Suprapubic skin (tissue), 4 donors: ENCODE data around the gene HIRA. TPM values are rescaled to one million over a fixed set of nuclear protein-coding genes. Genes with fewer than 3 reads are reported as not detected.
A peak's percentile ranks its signal among the peaks of the same experiment; 100 is the strongest.

Experiments used
- DNase-seq, 2 donors: peaks; one replicate each; pipeline ENCODE4 v3.0.0-alpha.2; 2019; ENCODE audit warnings: low spot score in 2 of 2
- H3K27ac ChIP-seq: fragments of 200-600 bp; sonication (generic); one replicate; pipeline ENCODE4 v1.5.1; 2019
- H3K27me3 ChIP-seq: fragments of 200-600 bp; sonication (generic); one replicate; pipeline ENCODE4 v1.5.1; 2019
- H3K36me3 ChIP-seq: fragments of 200-600 bp; sonication (generic); one replicate; pipeline ENCODE4 v1.5.1; 2019
- H3K4me1 ChIP-seq: fragments of 200-600 bp; sonication (generic); one replicate; pipeline ENCODE4 v1.5.1; 2019
- H3K4me3 ChIP-seq: fragments of 200-600 bp; sonication (generic); one replicate; pipeline ENCODE4 v1.5.1; 2019; ENCODE audit warnings: mild to moderate bottlenecking
- H3K9me3 ChIP-seq: fragments of 200-600 bp; sonication (generic); one replicate; pipeline ENCODE4 v1.5.1; 2019
- EP300 ChIP-seq: sonication (generic); formaldehyde crosslinking; IDR thresholded peaks from one replicate; pipeline ENCODE4 v1.6.1; 2017; ENCODE audit warnings: antibody characterized with exemption
- POLR2A ChIP-seq, 2 donors: fragments of 450-650 bp; IDR thresholded peaks; one replicate each; pipeline ENCODE4 v1.6.1; 2017; ENCODE audit warnings: antibody characterized with exemption in 2 of 2, mild to moderate bottlenecking in 2 of 2, moderate library complexity in 2 of 2
- POLR2AphosphoS5 ChIP-seq, 3 donors: sonication (generic); formaldehyde crosslinking; IDR thresholded peaks; one replicate each; pipeline ENCODE4 v1.6.1; 2017; ENCODE audit warnings: antibody characterized with exemption in 3 of 3
- WGBS: methylation state at CpG from one replicate; pipeline ENCODE4 v1.1.5; 2018; 5-methylcytosine and 5-hydroxymethylcytosine counted together
- total RNA-seq, 4 donors: library from RNA; depleted of rRNA; stranded (reverse); fragments of >200 nt; gene quantifications; one replicate each; pipeline ENCODE4 v1.1.0, GENCODE V29; 2016
- TF ChIP-seq, protein P1 (sequence below), 2 donors: fragments of 200-600 bp in 1 of 2; fragments of 450-650 bp in 1 of 2; sonication (generic) in 1 of 2; IDR thresholded peaks; one replicate each; pipeline ENCODE4 v1.5.1; 2016 to 2019; ENCODE audit warnings: antibody characterized with exemption in 2 of 2, mild to moderate bottlenecking in 1 of 2, moderate library complexity in 1 of 2

Gene HIRA, protein sequence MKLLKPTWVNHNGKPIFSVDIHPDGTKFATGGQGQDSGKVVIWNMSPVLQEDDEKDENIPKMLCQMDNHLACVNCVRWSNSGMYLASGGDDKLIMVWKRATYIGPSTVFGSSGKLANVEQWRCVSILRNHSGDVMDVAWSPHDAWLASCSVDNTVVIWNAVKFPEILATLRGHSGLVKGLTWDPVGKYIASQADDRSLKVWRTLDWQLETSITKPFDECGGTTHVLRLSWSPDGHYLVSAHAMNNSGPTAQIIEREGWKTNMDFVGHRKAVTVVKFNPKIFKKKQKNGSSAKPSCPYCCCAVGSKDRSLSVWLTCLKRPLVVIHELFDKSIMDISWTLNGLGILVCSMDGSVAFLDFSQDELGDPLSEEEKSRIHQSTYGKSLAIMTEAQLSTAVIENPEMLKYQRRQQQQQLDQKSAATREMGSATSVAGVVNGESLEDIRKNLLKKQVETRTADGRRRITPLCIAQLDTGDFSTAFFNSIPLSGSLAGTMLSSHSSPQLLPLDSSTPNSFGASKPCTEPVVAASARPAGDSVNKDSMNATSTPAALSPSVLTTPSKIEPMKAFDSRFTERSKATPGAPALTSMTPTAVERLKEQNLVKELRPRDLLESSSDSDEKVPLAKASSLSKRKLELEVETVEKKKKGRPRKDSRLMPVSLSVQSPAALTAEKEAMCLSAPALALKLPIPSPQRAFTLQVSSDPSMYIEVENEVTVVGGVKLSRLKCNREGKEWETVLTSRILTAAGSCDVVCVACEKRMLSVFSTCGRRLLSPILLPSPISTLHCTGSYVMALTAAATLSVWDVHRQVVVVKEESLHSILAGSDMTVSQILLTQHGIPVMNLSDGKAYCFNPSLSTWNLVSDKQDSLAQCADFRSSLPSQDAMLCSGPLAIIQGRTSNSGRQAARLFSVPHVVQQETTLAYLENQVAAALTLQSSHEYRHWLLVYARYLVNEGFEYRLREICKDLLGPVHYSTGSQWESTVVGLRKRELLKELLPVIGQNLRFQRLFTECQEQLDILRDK
- 10 to 100 TPM; 17.7 to 25.1 (median 22.5) TPM for total RNA-seq

DNA sequence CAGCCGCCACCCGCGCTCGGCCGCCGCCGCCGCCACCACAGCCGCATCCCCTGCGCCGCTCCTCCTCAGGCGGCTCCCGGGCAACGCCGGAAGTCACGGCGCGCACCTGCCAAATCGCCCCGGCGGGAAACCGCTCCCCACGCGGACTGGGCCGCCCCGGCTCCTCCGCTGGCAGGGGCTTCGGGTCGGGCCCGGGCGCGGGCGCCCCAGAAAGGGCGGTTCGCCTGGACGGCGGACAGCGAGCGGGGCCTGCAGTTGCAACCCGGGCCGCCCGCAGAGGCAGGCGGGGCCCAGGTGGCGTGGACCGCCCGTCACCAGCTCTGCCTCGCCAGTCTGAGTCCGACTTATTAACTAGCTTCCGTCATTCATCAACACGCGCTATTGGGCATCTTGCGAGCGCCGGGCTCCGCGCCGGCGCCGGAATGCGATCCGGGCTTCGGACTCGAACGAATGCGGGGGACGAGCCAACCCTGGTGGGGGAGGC is at the start of gene HIRA:
HIRA (minus strand) TSS at position 85 of the 484 bp plus-strand sequence. CDS start 257 bp downstream, outside the sequence.
- 0% methylated on average over 25 of the region's 66 CpGs for WGBS
- no peaks in the 10 kb centered on the region for H3K27me3 ChIP-seq
- H3K36me3 ChIP-seq: peaks cover 22% of the 10 kb centered on the region
- H3K4me3 ChIP-seq: peak within 1 kb of the TSS; percentile 96
- TF ChIP-seq POLR2A (IDR thresholded peaks at IDR 0.05) (no peak), POLR2AphosphoS5 (IDR thresholded peaks at IDR 0.05) (peak in 1 of 3 donors; percentile 84), EP300 (no peak)
- TF ChIP-seq, protein P1, sequence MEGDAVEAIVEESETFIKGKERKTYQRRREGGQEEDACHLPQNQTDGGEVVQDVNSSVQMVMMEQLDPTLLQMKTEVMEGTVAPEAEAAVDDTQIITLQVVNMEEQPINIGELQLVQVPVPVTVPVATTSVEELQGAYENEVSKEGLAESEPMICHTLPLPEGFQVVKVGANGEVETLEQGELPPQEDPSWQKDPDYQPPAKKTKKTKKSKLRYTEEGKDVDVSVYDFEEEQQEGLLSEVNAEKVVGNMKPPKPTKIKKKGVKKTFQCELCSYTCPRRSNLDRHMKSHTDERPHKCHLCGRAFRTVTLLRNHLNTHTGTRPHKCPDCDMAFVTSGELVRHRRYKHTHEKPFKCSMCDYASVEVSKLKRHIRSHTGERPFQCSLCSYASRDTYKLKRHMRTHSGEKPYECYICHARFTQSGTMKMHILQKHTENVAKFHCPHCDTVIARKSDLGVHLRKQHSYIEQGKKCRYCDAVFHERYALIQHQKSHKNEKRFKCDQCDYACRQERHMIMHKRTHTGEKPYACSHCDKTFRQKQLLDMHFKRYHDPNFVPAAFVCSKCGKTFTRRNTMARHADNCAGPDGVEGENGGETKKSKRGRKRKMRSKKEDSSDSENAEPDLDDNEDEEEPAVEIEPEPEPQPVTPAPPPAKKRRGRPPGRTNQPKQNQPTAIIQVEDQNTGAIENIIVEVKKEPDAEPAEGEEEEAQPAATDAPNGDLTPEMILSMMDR (IDR thresholded peaks at IDR 0.05): no peak
- DNase-seq: peak; percentile 90 to 92
- peaks cover 30% of the 10 kb centered on the region for H3K4me1 ChIP-seq
- no peaks in the 10 kb centered on the region for H3K9me3 ChIP-seq
- peak within 1 kb of the TSS; percentile 98 for H3K27ac ChIP-seq

DNA sequence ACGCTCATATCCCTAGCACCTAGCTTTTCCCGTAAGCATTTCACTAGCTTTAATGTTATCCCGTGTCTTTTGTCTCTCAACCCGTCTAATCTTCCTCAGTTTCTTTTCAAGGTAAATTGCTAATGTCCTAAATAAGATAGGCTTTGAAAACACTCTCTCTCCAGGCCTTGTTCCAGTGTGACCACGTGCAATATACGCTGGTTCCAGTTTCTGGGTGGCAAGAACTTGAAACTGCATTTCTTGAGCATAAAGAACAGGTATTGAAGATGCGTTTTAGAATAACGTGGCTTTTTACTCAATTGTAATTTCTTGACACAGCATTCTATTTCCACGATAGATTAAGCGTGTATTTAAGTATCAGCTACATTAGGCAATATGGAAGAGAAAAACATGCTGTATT is 49.3 kb upstream of the HIRA start:
- 65% methylated on average over 10 of the region's 10 CpGs for WGBS
- Histone ChIP-seq H3K27me3 (no peaks in the 10 kb centered on the region), H3K4me1 (peaks cover 32% of the 10 kb centered on the region), H3K9me3 (no peaks in the 10 kb centered on the region), H3K27ac (no peak overlapping the region), H3K4me3 (no peak overlapping the region), H3K36me3 (no peaks in the 10 kb centered on the region)
- DNase-seq: no peak
- TF ChIP-seq POLR2AphosphoS5 (IDR thresholded peaks at IDR 0.05): no peak
- no peak for TF ChIP-seq EP300
- no peak for TF ChIP-seq POLR2A (IDR thresholded peaks at IDR 0.05)
- TF ChIP-seq, protein P1 (IDR thresholded peaks at IDR 0.05): no peak

DNA sequence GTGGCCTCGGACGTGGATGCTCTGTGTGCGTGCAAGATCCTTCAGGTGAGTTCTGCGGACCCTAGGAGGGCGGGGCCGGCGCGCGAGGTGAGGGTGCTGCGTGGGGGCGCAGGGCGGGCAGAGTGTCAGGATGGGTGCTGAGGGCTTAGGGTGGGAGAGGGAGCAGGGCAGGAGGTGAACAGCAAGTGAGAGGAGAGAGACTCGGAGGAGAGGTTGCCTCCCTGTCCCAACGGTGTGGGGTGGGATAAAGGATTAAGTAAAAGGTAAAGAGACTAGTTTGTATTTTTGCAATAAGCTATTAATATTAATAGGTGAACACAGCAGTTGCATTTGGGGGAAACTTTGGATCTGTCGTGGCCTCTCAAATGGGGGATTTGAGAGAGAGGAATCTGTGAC is 48.6 kb upstream of the HIRA start:
- under 1% methylated on average over 15 of the region's 15 CpGs for WGBS
- Histone ChIP-seq H3K4me1 (peaks cover 38% of the 10 kb centered on the region), H3K36me3 (no peaks in the 10 kb centered on the region), H3K9me3 (no peaks in the 10 kb centered on the region), H3K27ac (no peak overlapping the region), H3K4me3 (peak overlapping the region; percentile 75), H3K27me3 (no peaks in the 10 kb centered on the region)
- no peak for DNase-seq
- TF ChIP-seq, protein P1 (IDR thresholded peaks at IDR 0.05): no peak
- no peak for TF ChIP-seq POLR2AphosphoS5 (IDR thresholded peaks at IDR 0.05)

DNA sequence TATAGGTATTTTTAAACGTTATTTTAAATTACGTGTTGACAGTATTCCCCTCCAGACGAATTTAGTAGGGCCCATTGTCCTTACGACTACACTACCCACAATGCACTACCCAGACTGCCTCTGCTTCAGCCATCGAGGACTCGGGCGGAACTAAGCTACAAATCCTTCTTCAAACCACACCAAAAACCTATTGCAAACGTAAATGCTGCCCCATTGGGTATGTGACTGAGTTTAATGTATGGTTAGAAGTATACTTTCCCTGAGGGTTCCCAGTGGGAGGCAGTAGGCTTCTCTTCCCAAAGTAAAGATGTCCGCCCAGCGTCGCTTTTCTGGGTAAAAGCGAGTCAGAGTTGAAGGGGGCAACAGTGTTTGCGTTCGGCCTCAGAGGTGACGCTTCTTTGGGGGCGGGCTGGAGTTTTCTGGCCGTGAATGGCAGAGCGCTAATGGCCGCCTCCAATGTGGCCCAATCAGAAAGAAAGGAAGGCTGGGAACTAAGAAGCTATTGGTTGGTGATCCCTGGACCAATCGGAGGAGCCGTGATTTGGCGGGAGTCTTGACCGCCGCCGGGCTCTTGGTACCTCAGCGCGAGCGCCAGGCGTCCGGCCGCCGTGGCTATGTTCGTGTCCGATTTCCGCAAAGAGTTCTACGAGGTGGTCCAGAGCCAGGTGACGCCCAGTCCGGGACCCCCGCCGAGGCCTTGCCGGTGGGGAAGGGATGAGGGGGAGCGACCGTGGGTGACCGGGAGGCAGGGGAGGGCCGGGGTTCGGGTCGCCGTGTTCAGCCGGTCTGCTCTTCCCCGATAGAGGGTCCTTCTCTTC is 48.0 kb upstream of the HIRA start, which contains the start of gene CDC45:
CDC45 (plus strand) TSS at position 566 of the 818 bp plus-strand sequence; CDS start at position 615, 49 bp downstream.
- H3K4me1 ChIP-seq: peaks cover 44% of the 10 kb centered on the region
- no peaks in the 10 kb centered on the region for H3K27me3 ChIP-seq
- peaks cover 4% of the 10 kb centered on the region for H3K36me3 ChIP-seq
- peak; percentile 98 for DNase-seq
- 0% methylated on average over 18 of the region's 50 CpGs for WGBS
- H3K9me3 ChIP-seq: no peaks in the 10 kb centered on the region
- peak within 1 kb of the TSS; percentile 75 for H3K4me3 ChIP-seq
- peak within 1 kb of the TSS; percentile 97 for H3K27ac ChIP-seq
- TF ChIP-seq POLR2A (IDR thresholded peaks at IDR 0.05) (no peak), EP300 (no peak), POLR2AphosphoS5 (IDR thresholded peaks at IDR 0.05) (no peak)
- TF ChIP-seq, protein P1 (IDR thresholded peaks at IDR 0.05): no peak
